Measurements from ENCODE around the gene NGF. TPM values are rescaled to one million over a fixed set of nuclear protein-coding genes. Genes with fewer than 3 reads are reported as not detected.

The NGF gene
- total RNA-seq, 5 donors from 2014 or later (not counting 1 experiment from before 2014, with no cell fraction given) = not detected

GRCh38 chr1:115283249-115283648, 54.8 kb downstream of the NGF start:
- no peaks in the 10 kb centered on the region for H3K36me3 ChIP-seq (ENCODE audit: control insufficient read depth in 2 of 2, extremely low read depth in 1 of 2, insufficient read depth in 1 of 2, low read length in 1 of 2)
- no peak overlapping the region for H3K27ac Mint-ChIP-seq
- POLR2A ChIA-PET = no interaction called here
- no peaks in the 10 kb centered on the region for H3K9me3 Mint-ChIP-seq
- no peak overlapping the region for H3K4me3 ChIP-seq (ENCODE audit: control insufficient read depth in 1 of 2, extremely low read depth in 1 of 2, low read length in 1 of 2)
- WGBS (ENCODE audit: insufficient coverage) = 91% methylated on average over 13 of the region's 13 CpGs
- DNase-seq (no peak), ATAC-seq (replicated peaks in 1 of 4) (no peak)
- no peaks in the 10 kb centered on the region for H3K9me3 ChIP-seq
- H3K4me1 Mint-ChIP-seq = no peaks in the 10 kb centered on the region
- H3K27me3 Mint-ChIP-seq = peaks cover 2 to 10% of the 10 kb centered on the region in 2 donors
- no peaks in the 10 kb centered on the region for H3K4me1 ChIP-seq (ENCODE audit: control insufficient read depth in 1 of 2, extremely low read depth in 1 of 2, insufficient read depth in 2 of 2, low read length in 2 of 2)
- peaks cover 0 to 10% of the 10 kb centered on the region in 2 experiments for H3K27me3 ChIP-seq (replicated peaks in 1 of 2; ENCODE audit: control insufficient read depth in 2 of 2, extremely low read depth in 1 of 2, insufficient read depth in 2 of 2, low read length in 1 of 2)
- CTCF ChIA-PET = no interaction called here
- no peak overlapping the region for H3K4me3 Mint-ChIP-seq
- H3K27ac ChIP-seq (ENCODE audit: low read length) = no peak overlapping the region
- H3K36me3 Mint-ChIP-seq = no peaks in the 10 kb centered on the region

- H3K9me3 ChIP-seq = no peaks in the 10 kb centered on the region
- H3K36me3 ChIP-seq (ENCODE audit: control insufficient read depth in 2 of 2, extremely low read depth in 1 of 2, insufficient read depth in 1 of 2, low read length in 1 of 2) = no peaks in the 10 kb centered on the region
- Mint-ChIP-seq H3K27ac (no peak overlapping the region), H3K27me3 (peaks cover 2 to 6% of the 10 kb centered on the region in 2 donors), H3K9me3 (no peaks in the 10 kb centered on the region), H3K4me1 (no peaks in the 10 kb centered on the region), H3K36me3 (no peaks in the 10 kb centered on the region), H3K4me3 (no peak overlapping the region)
- ChIA-PET POLR2A (no interaction called here), CTCF (no interaction called here)
- 57% methylated on average over 4 of the region's 11 CpGs for WGBS (ENCODE audit: insufficient coverage)
- H3K27me3 ChIP-seq (replicated peaks in 1 of 2; ENCODE audit: control insufficient read depth in 2 of 2, extremely low read depth in 1 of 2, insufficient read depth in 2 of 2, low read length in 1 of 2) = peaks cover 0 to 10% of the 10 kb centered on the region in 2 experiments
- H3K4me1 ChIP-seq (ENCODE audit: control insufficient read depth in 1 of 2, extremely low read depth in 1 of 2, insufficient read depth in 2 of 2, low read length in 2 of 2) = no peaks in the 10 kb centered on the region
- H3K4me3 ChIP-seq (ENCODE audit: control insufficient read depth in 1 of 2, extremely low read depth in 1 of 2, low read length in 1 of 2) = no peak overlapping the region
- ATAC-seq (replicated peaks in 1 of 4) (no peak), DNase-seq (no peak)
- no peak overlapping the region for H3K27ac ChIP-seq (ENCODE audit: low read length)
Observed at GRCh38 chr1:115282807-115283208, 55.2 kb downstream of the NGF start.

GRCh38 chr1:115281143-115281542, 56.9 kb downstream of the NGF start:
- Mint-ChIP-seq H3K27me3 (peaks cover 2 to 4% of the 10 kb centered on the region in 2 donors), H3K27ac (no peak overlapping the region), H3K36me3 (no peaks in the 10 kb centered on the region), H3K4me3 (no peak overlapping the region), H3K4me1 (no peaks in the 10 kb centered on the region), H3K9me3 (peaks cover 0 to 5% (median 3%) of the 10 kb centered on the region in 3 donors)
- 83% methylated on average over 2 of the region's 2 CpGs for WGBS (ENCODE audit: insufficient coverage)
- ChIA-PET CTCF (no interaction called here), POLR2A (no interaction called here)
- Histone ChIP-seq H3K36me3 (ENCODE audit: control insufficient read depth in 2 of 2, extremely low read depth in 1 of 2, insufficient read depth in 1 of 2, low read length in 1 of 2) (no peaks in the 10 kb centered on the region), H3K9me3 (no peaks in the 10 kb centered on the region), H3K4me3 (ENCODE audit: control insufficient read depth in 1 of 2, extremely low read depth in 1 of 2, low read length in 1 of 2) (no peak overlapping the region), H3K4me1 (ENCODE audit: control insufficient read depth in 1 of 2, extremely low read depth in 1 of 2, insufficient read depth in 2 of 2, low read length in 2 of 2) (no peaks in the 10 kb centered on the region), H3K27me3 (replicated peaks in 1 of 2; ENCODE audit: control insufficient read depth in 2 of 2, extremely low read depth in 1 of 2, insufficient read depth in 2 of 2, low read length in 1 of 2) (peaks cover 0 to 10% of the 10 kb centered on the region in 2 experiments), H3K27ac (ENCODE audit: low read length) (no peak overlapping the region)
- DNase-seq (no peak), ATAC-seq (replicated peaks in 1 of 4) (no peak)

- Mint-ChIP-seq H3K4me3 (no peak overlapping the region), H3K27ac (no peak overlapping the region), H3K9me3 (peaks cover 0 to 5% (median 3%) of the 10 kb centered on the region in 3 donors), H3K36me3 (no peaks in the 10 kb centered on the region), H3K27me3 (peaks cover 4 to 12% of the 10 kb centered on the region in 2 donors), H3K4me1 (no peaks in the 10 kb centered on the region)
- Histone ChIP-seq H3K27me3 (replicated peaks in 1 of 2; ENCODE audit: control insufficient read depth in 2 of 2, extremely low read depth in 1 of 2, insufficient read depth in 2 of 2, low read length in 1 of 2) (peaks cover 0 to 10% of the 10 kb centered on the region in 2 experiments), H3K4me1 (ENCODE audit: control insufficient read depth in 1 of 2, extremely low read depth in 1 of 2, insufficient read depth in 2 of 2, low read length in 2 of 2) (no peaks in the 10 kb centered on the region), H3K4me3 (ENCODE audit: control insufficient read depth in 1 of 2, extremely low read depth in 1 of 2, low read length in 1 of 2) (no peak overlapping the region), H3K27ac (ENCODE audit: low read length) (no peak overlapping the region), H3K9me3 (no peaks in the 10 kb centered on the region), H3K36me3 (ENCODE audit: control insufficient read depth in 2 of 2, extremely low read depth in 1 of 2, insufficient read depth in 1 of 2, low read length in 1 of 2) (no peaks in the 10 kb centered on the region)
- 36% methylated on average over 5 of the region's 8 CpGs for WGBS (ENCODE audit: insufficient coverage)
- ATAC-seq (replicated peaks in 1 of 4) = no peak
- no peak for DNase-seq
- POLR2A ChIA-PET = no interaction called here
- CTCF ChIA-PET = no interaction called here
Observed at GRCh38 chr1:115280064-115280463, 58.0 kb downstream of the NGF start.

- Mint-ChIP-seq H3K36me3 (no peaks in the 10 kb centered on the region), H3K27ac (no peak overlapping the region), H3K27me3 (peaks cover 6 to 15% of the 10 kb centered on the region in 2 donors), H3K4me3 (no peak overlapping the region), H3K9me3 (peaks cover 0 to 5% (median 3%) of the 10 kb centered on the region in 3 donors), H3K4me1 (no peaks in the 10 kb centered on the region)
- DNase-seq (no peak), ATAC-seq (replicated peaks in 1 of 4) (no peak)
- Histone ChIP-seq H3K9me3 (no peaks in the 10 kb centered on the region), H3K36me3 (ENCODE audit: control insufficient read depth in 2 of 2, extremely low read depth in 1 of 2, insufficient read depth in 1 of 2, low read length in 1 of 2) (no peaks in the 10 kb centered on the region), H3K4me1 (ENCODE audit: control insufficient read depth in 1 of 2, extremely low read depth in 1 of 2, insufficient read depth in 2 of 2, low read length in 2 of 2) (no peaks in the 10 kb centered on the region), H3K27me3 (replicated peaks in 1 of 2; ENCODE audit: control insufficient read depth in 2 of 2, extremely low read depth in 1 of 2, insufficient read depth in 2 of 2, low read length in 1 of 2) (peaks cover 0 to 4% of the 10 kb centered on the region in 2 experiments), H3K27ac (ENCODE audit: low read length) (no peak overlapping the region), H3K4me3 (ENCODE audit: control insufficient read depth in 1 of 2, extremely low read depth in 1 of 2, low read length in 1 of 2) (no peak overlapping the region)
- WGBS (ENCODE audit: insufficient coverage) = no CpG with 5 or more reads among the region's 3 CpGs
- ChIA-PET CTCF (no interaction called here), POLR2A (no interaction called here)
Observed at GRCh38 chr1:115278211-115278610, 59.8 kb downstream of the NGF start.

- Histone ChIP-seq H3K36me3 (ENCODE audit: control insufficient read depth in 2 of 2, extremely low read depth in 1 of 2, insufficient read depth in 1 of 2, low read length in 1 of 2) (no peaks in the 10 kb centered on the region), H3K4me1 (ENCODE audit: control insufficient read depth in 1 of 2, extremely low read depth in 1 of 2, insufficient read depth in 2 of 2, low read length in 2 of 2) (no peaks in the 10 kb centered on the region), H3K27ac (ENCODE audit: low read length) (no peak overlapping the region), H3K27me3 (replicated peaks in 1 of 2; ENCODE audit: control insufficient read depth in 2 of 2, extremely low read depth in 1 of 2, insufficient read depth in 2 of 2, low read length in 1 of 2) (no peaks in the 10 kb centered on the region), H3K9me3 (no peaks in the 10 kb centered on the region), H3K4me3 (ENCODE audit: control insufficient read depth in 1 of 2, extremely low read depth in 1 of 2, low read length in 1 of 2) (no peak overlapping the region)
- POLR2A ChIA-PET = no interaction called here
- no peak overlapping the region for H3K27ac Mint-ChIP-seq
- CTCF ChIA-PET = no interaction called here
- no peak overlapping the region for H3K4me3 Mint-ChIP-seq
- peaks cover 8 to 18% of the 10 kb centered on the region in 2 donors for H3K27me3 Mint-ChIP-seq
- ATAC-seq (replicated peaks in 1 of 4) (no peak), DNase-seq (no peak)
- H3K36me3 Mint-ChIP-seq = no peaks in the 10 kb centered on the region
- peaks cover 0 to 5% (median 3%) of the 10 kb centered on the region in 3 donors for H3K9me3 Mint-ChIP-seq
- WGBS (ENCODE audit: insufficient coverage) = 38% methylated on average over 1 of the region's 2 CpGs
- no peaks in the 10 kb centered on the region for H3K4me1 Mint-ChIP-seq
Observed at GRCh38 chr1:115277276-115277675, 60.8 kb downstream of the NGF start.

- no peak overlapping the region for H3K27ac Mint-ChIP-seq
- H3K4me1 ChIP-seq (ENCODE audit: control insufficient read depth in 1 of 2, extremely low read depth in 1 of 2, insufficient read depth in 2 of 2, low read length in 2 of 2) = no peaks in the 10 kb centered on the region
- no peaks in the 10 kb centered on the region for H3K36me3 ChIP-seq (ENCODE audit: control insufficient read depth in 2 of 2, extremely low read depth in 1 of 2, insufficient read depth in 1 of 2, low read length in 1 of 2)
- DNase-seq (no peak), ATAC-seq (replicated peaks in 1 of 4) (no peak)
- H3K9me3 ChIP-seq = no peaks in the 10 kb centered on the region
- H3K4me3 Mint-ChIP-seq = no peak overlapping the region
- no peaks in the 10 kb centered on the region for H3K4me1 Mint-ChIP-seq
- H3K27me3 Mint-ChIP-seq = peaks cover 10 to 20% of the 10 kb centered on the region in 2 donors
- H3K4me3 ChIP-seq (ENCODE audit: control insufficient read depth in 1 of 2, extremely low read depth in 1 of 2, low read length in 1 of 2) = no peak overlapping the region
- no peaks in the 10 kb centered on the region for H3K27me3 ChIP-seq (replicated peaks in 1 of 2; ENCODE audit: control insufficient read depth in 2 of 2, extremely low read depth in 1 of 2, insufficient read depth in 2 of 2, low read length in 1 of 2)
- H3K9me3 Mint-ChIP-seq = peaks cover 0 to 5% (median 3%) of the 10 kb centered on the region in 3 donors
- ChIA-PET CTCF (no interaction called here), POLR2A (no interaction called here)
- H3K27ac ChIP-seq (ENCODE audit: low read length) = no peak overlapping the region
- no peaks in the 10 kb centered on the region for H3K36me3 Mint-ChIP-seq
Observed at GRCh38 chr1:115275216-115275615, 62.8 kb downstream of the NGF start.
